Endothelial cell (in vitro differentiated cells): ENCODE measurements around the gene PCDHB14. TPM values are rescaled to one million over a fixed set of nuclear protein-coding genes. Genes with fewer than 3 reads are reported as not detected.
"Not testable (repeated sequence)": the region's sequence is repeated elsewhere in the genome, so short reads cannot be mapped to it uniquely, and the experiment has no call there.

Experiments used
- DNase-seq: peaks from one replicate; pipeline ENCODE4 v3.0.0; 2021; ENCODE audit warnings: low spot score
- H3K27ac Mint-ChIP-seq: one replicate; pipeline ENCODE4 v1.8.0; 2021; ENCODE audit warnings: mixed read lengths, inconsistent platforms; ENCODE audit not compliant: unreplicated experiment
- H3K27me3 Mint-ChIP-seq: one replicate; pipeline ENCODE4 v1.8.0; 2021; ENCODE audit warnings: mild to moderate bottlenecking, moderate library complexity, mixed read lengths, inconsistent platforms; ENCODE audit not compliant: unreplicated experiment
- H3K36me3 Mint-ChIP-seq: one replicate; pipeline ENCODE4 v1.8.0; 2021; ENCODE audit warnings: mild to moderate bottlenecking, low read depth, mixed read lengths, inconsistent platforms; ENCODE audit not compliant: unreplicated experiment
- H3K4me1 Mint-ChIP-seq: one replicate; pipeline ENCODE4 v1.8.0; 2021; ENCODE audit warnings: mild to moderate bottlenecking, mixed read lengths, inconsistent platforms; ENCODE audit not compliant: unreplicated experiment
- H3K4me3 Mint-ChIP-seq: one replicate; pipeline ENCODE4 v1.8.0; 2021; ENCODE audit warnings: mild to moderate bottlenecking, mixed read lengths, inconsistent platforms; ENCODE audit not compliant: unreplicated experiment
- H3K9me3 Mint-ChIP-seq: one replicate; pipeline ENCODE4 v1.8.0; 2021; ENCODE audit warnings: mixed read lengths, inconsistent platforms; ENCODE audit not compliant: unreplicated experiment
- CTCF ChIP-seq: fragments of 200-600 bp; sonication (generic); IDR thresholded peaks from one replicate; pipeline ENCODE4 v1.5.0; 2021; ENCODE audit warnings: antibody characterized with exemption; ENCODE audit not compliant: unreplicated experiment
- total RNA-seq: library from RNA; stranded (reverse); fragmentation: NEBNext Ultra II Directional; extraction: Animal tissue kit (Norgen Biotek cat#: 25700); gene quantifications from one replicate; pipeline ENCODE4 v1.2.1, GENCODE V29; 2021; ENCODE audit not compliant: unreplicated experiment

PCDHB14 gene
- total RNA-seq, 1 donor from 2014 or later: 8.4 TPM

- DNase-seq: no peak
- peak overlapping the region; percentile 33 for H3K4me3 Mint-ChIP-seq
- H3K27ac Mint-ChIP-seq: no peak overlapping the region
- peaks cover 5% of the 10 kb centered on the region for H3K4me1 Mint-ChIP-seq
- H3K9me3 Mint-ChIP-seq: peaks cover 15% of the 10 kb centered on the region
- H3K27me3 Mint-ChIP-seq: no peaks in the 10 kb centered on the region
- H3K36me3 Mint-ChIP-seq: peaks cover 32% of the 10 kb centered on the region
- TF ChIP-seq CTCF: no peak
These were observed 42.8 kb upstream of the PCDHB14 start for GRCh38 chr5:141180313-141180712.

DNA sequence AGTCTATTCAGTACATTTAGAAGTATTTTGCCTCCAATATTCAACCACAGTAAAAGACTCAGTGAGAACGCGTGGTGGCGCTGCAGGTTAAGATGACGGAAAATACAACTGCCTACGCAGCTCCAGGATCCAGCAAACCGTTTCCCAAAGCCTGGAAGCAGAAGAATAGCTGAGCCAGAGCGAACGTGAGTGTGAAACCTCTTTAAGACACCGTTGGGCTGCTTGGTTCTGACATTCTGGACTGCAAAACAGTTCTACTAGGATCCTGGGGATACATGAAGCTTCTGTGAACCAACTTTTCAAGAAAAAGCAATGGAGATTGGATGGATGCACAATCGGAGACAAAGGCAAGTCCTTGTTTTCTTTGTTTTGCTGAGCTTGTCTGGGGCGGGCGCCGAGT is 40.9 kb upstream of the PCDHB14 start, which contains the start of gene PCDHB16:
TSS of gene PCDHB16 (plus strand) at position 140 of the 400 bp plus-strand sequence. CDS start at position 313, 173 bp downstream.
- DNase-seq: peak; percentile 60
- TF ChIP-seq CTCF: peak; percentile 55
- H3K36me3 Mint-ChIP-seq: peaks cover 36% of the 10 kb centered on the region
- peaks cover 10% of the 10 kb centered on the region for H3K4me1 Mint-ChIP-seq
- peak within 1 kb of the TSS; percentile 85 for H3K27ac Mint-ChIP-seq
- H3K4me3 Mint-ChIP-seq: peak within 1 kb of the TSS; percentile 88
- H3K9me3 Mint-ChIP-seq: peaks cover 15% of the 10 kb centered on the region
- H3K27me3 Mint-ChIP-seq: peaks cover 2% of the 10 kb centered on the region

- peak overlapping the region; percentile 24 for H3K4me3 Mint-ChIP-seq
- not testable (repeated sequence) for H3K27me3 Mint-ChIP-seq, H3K27ac Mint-ChIP-seq, DNase-seq
- H3K9me3 Mint-ChIP-seq: peaks cover 19% of the 10 kb centered on the region
- H3K4me1 Mint-ChIP-seq: peaks cover 13% of the 10 kb centered on the region
- H3K36me3 Mint-ChIP-seq: peaks cover 46% of the 10 kb centered on the region
These were observed 38.9 kb upstream of the PCDHB14 start for GRCh38 chr5:141184117-141184855.

GRCh38 chr5:141186897-141187512 is 36.1 kb upstream of the PCDHB14 start, which contains the start of gene PCDHB9:
TSS of gene PCDHB9 (plus strand) at chr5:141187161. CDS start at chr5:141187319, 158 bp downstream.
- peaks cover 53% of the 10 kb centered on the region for H3K36me3 Mint-ChIP-seq
- H3K27ac Mint-ChIP-seq: peak within 1 kb of the TSS; percentile 98
- H3K9me3 Mint-ChIP-seq: peaks cover 19% of the 10 kb centered on the region
- peaks cover 2% of the 10 kb centered on the region for H3K27me3 Mint-ChIP-seq
- peak; percentile 62 for DNase-seq
- H3K4me1 Mint-ChIP-seq: peaks cover 17% of the 10 kb centered on the region
- peak within 1 kb of the TSS; percentile 85 for H3K4me3 Mint-ChIP-seq
- peak; percentile 87 for TF ChIP-seq CTCF

GRCh38 chr5:141188682-141189081 is 34.5 kb upstream of the PCDHB14 start:
- peak overlapping the region; percentile 48 for H3K27ac Mint-ChIP-seq
- peaks cover 12% of the 10 kb centered on the region for H3K9me3 Mint-ChIP-seq
- peaks cover 19% of the 10 kb centered on the region for H3K4me1 Mint-ChIP-seq
- not testable (repeated sequence) for DNase-seq, H3K27me3 Mint-ChIP-seq
- peak overlapping the region; percentile 85 for H3K4me3 Mint-ChIP-seq
- peaks cover 52% of the 10 kb centered on the region for H3K36me3 Mint-ChIP-seq

DNA sequence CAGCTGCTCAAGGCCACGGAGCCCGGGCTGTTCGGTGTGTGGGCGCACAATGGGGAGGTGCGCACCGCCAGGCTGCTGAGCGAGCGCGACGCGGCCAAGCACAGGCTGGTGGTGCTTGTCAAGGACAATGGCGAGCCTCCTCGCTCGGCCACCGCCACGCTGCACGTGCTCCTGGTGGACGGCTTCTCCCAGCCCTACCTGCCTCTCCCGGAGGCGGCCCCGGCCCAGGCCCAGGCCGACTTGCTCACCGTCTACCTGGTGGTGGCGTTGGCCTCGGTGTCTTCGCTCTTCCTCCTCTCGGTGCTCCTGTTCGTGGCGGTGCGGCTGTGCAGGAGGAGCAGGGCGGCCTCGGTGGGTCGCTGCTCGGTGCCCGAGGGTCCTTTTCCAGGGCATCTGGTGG is 34.0 kb upstream of the PCDHB14 start:
- H3K4me3 Mint-ChIP-seq: peak overlapping the region; percentile 69

More for the DNA sequence above, 34.0 kb upstream of the PCDHB14 start:
- Mint-ChIP-seq H3K9me3 (peaks cover 12% of the 10 kb centered on the region), H3K4me1 (peaks cover 19% of the 10 kb centered on the region), H3K36me3 (peaks cover 52% of the 10 kb centered on the region)
- not testable (repeated sequence) for H3K27me3 Mint-ChIP-seq, H3K27ac Mint-ChIP-seq, DNase-seq
